ENCODE measurements around the gene LMCD1. TPM values are rescaled to one million over a fixed set of nuclear protein-coding genes. Genes with fewer than 3 reads are reported as not detected.

LMCD1 gene
- total RNA-seq, 1 donor from 2014 or later: 174 TPM

- intact Hi-C loops (cut with DNase I): loop anchor here (5.0 kb wide), 1 partner anchor 163 kb away; no protein-coding TSS in a partner anchor
- Histone ChIP-seq H3K9me3 (no peaks in the 10 kb centered on the region), H3K4me3 (no peak overlapping the region), H3K27ac (no peak overlapping the region), H3K4me1 (peaks cover 16% of the 10 kb centered on the region), H3K36me3 (no peaks in the 10 kb centered on the region), H3K27me3 (no peaks in the 10 kb centered on the region)
- DNase-seq (no peak), ATAC-seq (no peak)
- TF ChIP-seq CTCF (IDR thresholded peaks at IDR 0.05): no peak
These were observed 103.4 kb downstream of the LMCD1 start for GRCh38 chr3:8604988-8605387.

DNA sequence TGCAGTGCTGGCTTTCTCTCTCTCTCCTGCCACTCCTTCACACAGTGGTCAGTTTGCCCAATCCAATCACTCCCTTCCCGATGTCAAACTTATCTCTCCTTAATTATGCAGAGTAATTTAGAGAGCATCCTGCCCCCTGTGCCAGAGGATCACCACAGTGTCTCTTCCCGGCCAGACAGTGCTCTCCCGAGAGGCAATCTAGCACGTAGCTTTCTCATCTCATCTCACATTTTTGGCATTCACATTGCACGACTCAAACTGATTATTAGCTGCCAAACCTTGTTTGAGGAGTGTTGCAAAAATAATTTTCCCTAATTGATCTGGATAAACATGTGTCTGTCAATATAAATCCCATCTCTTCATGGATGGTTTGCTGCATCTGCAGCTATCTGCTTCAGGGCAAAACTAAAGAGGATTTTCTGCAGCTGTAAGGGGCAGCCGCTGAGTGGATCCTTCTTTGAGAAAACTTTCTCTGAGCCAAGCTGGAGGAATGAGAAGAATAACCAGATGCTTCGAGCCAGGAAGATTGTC, 105.1 kb downstream of the LMCD1 start:
- Histone ChIP-seq H3K4me3 (no peak overlapping the region), H3K9me3 (no peaks in the 10 kb centered on the region), H3K4me1 (peaks cover 16% of the 10 kb centered on the region), H3K36me3 (no peaks in the 10 kb centered on the region), H3K27ac (no peak overlapping the region), H3K27me3 (no peaks in the 10 kb centered on the region)
- TF ChIP-seq CTCF (IDR thresholded peaks at IDR 0.05): no peak
- ATAC-seq (no peak), DNase-seq (no peak)
- intact Hi-C loops (cut with DNase I): loop anchor here (5.0 kb wide), 1 partner anchor 164 kb away; no protein-coding TSS in a partner anchor

GRCh38 chr3:8607234-8608040, 105.8 kb downstream of the LMCD1 start:
- peaks cover 16% of the 10 kb centered on the region for H3K4me1 ChIP-seq
- DNase-seq: no peak
- H3K9me3 ChIP-seq: no peaks in the 10 kb centered on the region
- ATAC-seq: peak; percentile 87
- H3K4me3 ChIP-seq: no peak overlapping the region
- intact Hi-C loops (cut with DNase I): loop anchor here (5.0 kb wide), 1 partner anchor 165 kb away; no protein-coding TSS in a partner anchor
- H3K36me3 ChIP-seq: no peaks in the 10 kb centered on the region
- H3K27ac ChIP-seq: no peak overlapping the region
- no peaks in the 10 kb centered on the region for H3K27me3 ChIP-seq
- peak; percentile 68 for TF ChIP-seq CTCF (IDR thresholded peaks at IDR 0.05)

GRCh38 chr3:8608041-8608790, 106.6 kb downstream of the LMCD1 start:
- H3K27me3 ChIP-seq: no peaks in the 10 kb centered on the region
- peaks cover 16% of the 10 kb centered on the region for H3K4me1 ChIP-seq
- no peak overlapping the region for H3K27ac ChIP-seq
- no peak overlapping the region for H3K4me3 ChIP-seq
- no peak for TF ChIP-seq CTCF (IDR thresholded peaks at IDR 0.05)
- DNase-seq (no peak), ATAC-seq (peak; percentile 20)
- intact Hi-C loops (cut with DNase I): loop anchor here (5.0 kb wide), 1 partner anchor 166 kb away; no protein-coding TSS in a partner anchor
- H3K36me3 ChIP-seq: no peaks in the 10 kb centered on the region
- no peaks in the 10 kb centered on the region for H3K9me3 ChIP-seq

GRCh38 chr3:8608791-8609467, 107.3 kb downstream of the LMCD1 start:
- Histone ChIP-seq H3K9me3 (no peaks in the 10 kb centered on the region), H3K27me3 (no peaks in the 10 kb centered on the region), H3K4me3 (no peak overlapping the region), H3K27ac (no peak overlapping the region), H3K4me1 (peaks cover 16% of the 10 kb centered on the region), H3K36me3 (no peaks in the 10 kb centered on the region)
- ATAC-seq (no peak), DNase-seq (no peak)
- intact Hi-C loops (cut with DNase I): loop anchor here (5.0 kb wide), 1 partner anchor 167 kb away; no protein-coding TSS in a partner anchor
- TF ChIP-seq CTCF (IDR thresholded peaks at IDR 0.05): no peak

All from upper lobe of right lung (tissue), 1 donor.